Renal cortex interstitium (tissue), 11 donors: ENCODE results near the gene TSGA10. TPM values are rescaled to one million over a fixed set of nuclear protein-coding genes. Genes with fewer than 3 reads are reported as not detected.
"Not testable (repeated sequence)": the region's sequence is repeated elsewhere in the genome, so short reads cannot be mapped to it uniquely, and the experiment has no call there.

Experiments
- DNase-seq, 11 donors: peaks; one replicate each; pipeline ENCODE4 v3.0.0-alpha.2; 2013; ENCODE audit warnings: low read depth in 9 of 11, low spot score in 4 of 11; ENCODE audit errors: extremely low read depth in 1 of 11
- polyA plus RNA-seq, 3 donors: library from polyadenylated mRNA; unstranded; fragments of 120-200 nt; gene quantifications; one replicate each; pipeline ENCODE4 v1.2.1, GENCODE V29; 2013; ENCODE audit not compliant: insufficient read length in 3 of 3

TSGA10 gene
- polyA plus RNA-seq, 3 donors, result 14.4 to 20.4 (median 14.7) TPM

GRCh38 chr2:98988695-98989094 is 166.0 kb downstream of the TSGA10 start:
- DNase-seq, result not testable (repeated sequence)

DNA sequence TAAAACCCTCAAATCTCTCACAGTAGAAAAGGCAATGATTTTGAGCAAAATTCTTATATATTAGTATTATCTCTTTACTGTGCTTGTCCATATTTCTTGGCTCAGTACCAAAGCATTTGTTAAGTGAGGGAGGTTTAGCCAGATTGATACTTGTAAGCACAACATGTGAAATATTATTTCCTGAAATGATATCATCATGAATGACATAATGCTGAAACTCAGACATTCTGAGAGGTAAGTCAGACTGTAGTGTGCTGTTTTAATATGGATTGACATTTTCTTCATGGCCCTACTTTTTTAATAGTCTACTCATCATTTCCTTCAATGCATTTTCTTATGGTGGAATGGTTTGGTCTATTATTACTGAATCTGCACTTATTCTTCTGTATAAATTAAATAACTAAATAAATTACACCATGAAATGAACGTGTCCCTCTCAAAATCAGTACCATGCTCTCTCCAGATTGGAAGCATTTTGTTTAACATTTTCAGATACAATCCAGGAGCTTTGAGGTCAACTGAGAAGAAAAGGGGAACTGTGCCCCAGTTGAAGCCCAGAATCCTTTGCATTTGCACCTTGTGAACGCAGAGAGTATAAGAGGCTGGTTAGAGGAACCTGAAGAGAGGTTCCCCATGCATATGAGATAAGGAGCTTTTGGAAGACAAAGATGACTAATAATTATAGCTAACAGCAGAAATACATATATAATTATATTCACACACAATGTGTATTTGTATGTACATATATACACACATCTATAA is 168.7 kb downstream of the TSGA10 start:
- DNase-seq, result no peak

- no peak for DNase-seq
Measured at GRCh38 chr2:98975611-98976010, 179.1 kb downstream of the TSGA10 start.

DNA sequence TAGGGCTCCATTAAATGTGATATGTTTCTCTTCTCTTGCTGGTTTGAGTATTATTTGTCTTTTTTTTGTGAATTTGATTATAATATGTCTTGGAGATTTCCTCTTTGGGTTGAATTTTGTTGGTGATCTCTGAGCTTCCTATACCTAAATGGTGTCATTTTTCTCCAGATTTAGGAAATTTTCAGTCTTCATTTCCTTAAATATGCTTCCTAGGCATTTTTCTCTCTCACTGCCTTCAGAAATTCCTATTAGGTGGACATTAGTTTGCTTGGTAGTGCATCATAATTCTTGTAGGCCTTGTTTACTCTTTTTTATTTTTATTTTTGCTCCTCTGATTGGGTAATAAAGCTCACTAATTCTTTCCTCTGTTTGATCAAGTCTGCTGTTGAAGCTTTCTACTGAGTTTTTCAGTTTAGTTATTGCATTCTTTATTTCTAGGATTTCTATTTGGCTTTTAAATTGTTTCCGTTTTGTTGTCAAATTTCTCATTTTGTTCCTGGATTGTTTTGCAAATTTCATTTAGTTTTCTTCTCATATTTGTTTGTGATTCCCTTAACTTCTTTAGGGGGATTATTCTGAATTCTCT is 182.1 kb downstream of the TSGA10 start:
- no peak for DNase-seq

GRCh38 chr2:98959810-98960507 is 194.8 kb downstream of the TSGA10 start:
- no peak for DNase-seq

- DNase-seq, result no peak
Measured at GRCh38 chr2:98952966-98953365, 201.8 kb downstream of the TSGA10 start.

- DNase-seq, result no peak
Measured at GRCh38 chr2:98948956-98949739, 205.6 kb downstream of the TSGA10 start.

GRCh38 chr2:98947554-98947953 is 207.2 kb downstream of the TSGA10 start:
- no peak for DNase-seq

Other genes starting within 250 kb of the TSGA10 start
- gene CRACDL, start 218.7 kb downstream of the TSGA10 start, polyA plus RNA-seq, result 1 to 10 TPM; 2.6 to 2.8 (median 2.6) TPM
- 10 to 100 TPM in 2 of 3 donors, 1 to 10 TPM in 1; 9.9 to 13.7 (median 12.3) TPM for gene C2orf15, start 13.2 kb downstream of the TSGA10 start, polyA plus RNA-seq
- 10 to 100 TPM; 14.6 to 18.1 (median 17.5) TPM for gene LIPT1, start within 50 bp of the TSGA10 start, polyA plus RNA-seq
- gene MITD1, start 26.1 kb upstream of the TSGA10 start, polyA plus RNA-seq, result 10 to 100 TPM; 37.3 to 56.2 (median 55.2) TPM
- 10 to 100 TPM; 46.5 to 53.0 (median 50.4) TPM for gene MRPL30, start 26.2 kb upstream of the TSGA10 start, polyA plus RNA-seq
- gene LYG2, start 100.7 kb upstream of the TSGA10 start, polyA plus RNA-seq, result under 1 TPM; 0.46 to 0.98 (median 0.56) TPM
- 1 to 10 TPM; 3.0 to 6.2 (median 3.6) TPM for gene LYG1, start 146.3 kb upstream of the TSGA10 start, polyA plus RNA-seq
- 10 to 100 TPM; 39.0 to 47.6 (median 41.6) TPM for gene TXNDC9, start 181.4 kb upstream of the TSGA10 start, polyA plus RNA-seq
- 10 to 100 TPM; 66.0 to 78.0 (median 72.0) TPM for gene EIF5B, start 182.4 kb upstream of the TSGA10 start, polyA plus RNA-seq